ENCODE results near the gene BATF.
A peak's percentile ranks its signal among the peaks of the same experiment; 100 is the strongest.

BATF gene

GRCh38 chr14:75563931-75564330, 41.7 kb downstream of the BATF start:
- DNase-seq, result no peak

- DNase-seq, result no peak
These were observed 42.8 kb downstream of the BATF start for GRCh38 chr14:75565056-75565455.

GRCh38 chr14:75566321-75566720, 44.1 kb downstream of the BATF start:
- peak; percentile 70 for DNase-seq

GRCh38 chr14:75566752-75567151, 44.5 kb downstream of the BATF start:
- no peak for DNase-seq

GRCh38 chr14:75568140-75568539, 45.9 kb downstream of the BATF start:
- no peak for DNase-seq

- no peak for DNase-seq
These were observed 46.5 kb downstream of the BATF start for GRCh38 chr14:75568791-75569190.

GRCh38 chr14:75570797-75571196, 48.5 kb downstream of the BATF start:
- no peak for DNase-seq

GRCh38 chr14:75572104-75572503, 49.8 kb downstream of the BATF start:
- no peak for DNase-seq

- no peak for DNase-seq
These were observed 54.8 kb downstream of the BATF start for GRCh38 chr14:75577090-75577489.

GRCh38 chr14:75577729-75578101, 55.4 kb downstream of the BATF start:
- peak; percentile 59 for DNase-seq

- peak; percentile 56 for DNase-seq
These were observed 56.0 kb downstream of the BATF start, which contains the start of gene FLVCR2 for GRCh38 chr14:75578102-75578785. Gene FLVCR2 (plus strand): TSS chr14:75578620. CDS start chr14:75578973, 353 bp downstream.

- DNase-seq, result no peak
These were observed 56.6 kb downstream of the BATF start for GRCh38 chr14:75578786-75579337.

GRCh38 chr14:75579338-75579864, 57.1 kb downstream of the BATF start:
- DNase-seq, result no peak

GRCh38 chr14:75579882-75580281, 57.6 kb downstream of the BATF start:
- DNase-seq, result no peak

- no peak for DNase-seq
These were observed 65.1 kb downstream of the BATF start for GRCh38 chr14:75587388-75587787.

- DNase-seq, result no peak
These were observed 67.7 kb downstream of the BATF start for GRCh38 chr14:75589931-75590330.

- DNase-seq, result no peak
These were observed 69.2 kb downstream of the BATF start for GRCh38 chr14:75591331-75591946.

- no peak for DNase-seq
These were observed 69.8 kb downstream of the BATF start for GRCh38 chr14:75591987-75592575.

- DNase-seq, result no peak
These were observed 73.0 kb downstream of the BATF start for GRCh38 chr14:75595226-75595625.
